ENCODE results near the gene OSTN.

DNA sequence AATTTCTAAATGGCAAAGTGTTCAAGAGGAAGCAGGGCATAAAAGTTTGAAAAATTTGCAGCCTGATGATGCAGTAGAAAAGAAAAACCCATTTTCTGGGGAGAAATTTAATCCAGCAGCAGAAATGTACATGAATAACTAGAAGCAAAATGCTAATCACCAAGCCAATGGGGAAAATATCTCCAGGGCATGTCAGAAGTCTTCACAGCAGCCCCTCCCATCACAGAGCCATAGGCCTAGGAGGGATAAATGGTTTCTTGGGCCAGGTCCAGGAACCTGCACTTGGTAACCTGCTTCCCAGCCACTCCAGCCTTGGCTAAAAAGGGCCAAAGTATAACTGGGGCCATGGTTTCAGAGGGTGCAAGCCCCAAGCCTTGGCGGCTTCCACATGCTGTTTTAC lies 22.6 kb downstream of the OSTN start:
- TF ChIP-seq, protein P1, sequence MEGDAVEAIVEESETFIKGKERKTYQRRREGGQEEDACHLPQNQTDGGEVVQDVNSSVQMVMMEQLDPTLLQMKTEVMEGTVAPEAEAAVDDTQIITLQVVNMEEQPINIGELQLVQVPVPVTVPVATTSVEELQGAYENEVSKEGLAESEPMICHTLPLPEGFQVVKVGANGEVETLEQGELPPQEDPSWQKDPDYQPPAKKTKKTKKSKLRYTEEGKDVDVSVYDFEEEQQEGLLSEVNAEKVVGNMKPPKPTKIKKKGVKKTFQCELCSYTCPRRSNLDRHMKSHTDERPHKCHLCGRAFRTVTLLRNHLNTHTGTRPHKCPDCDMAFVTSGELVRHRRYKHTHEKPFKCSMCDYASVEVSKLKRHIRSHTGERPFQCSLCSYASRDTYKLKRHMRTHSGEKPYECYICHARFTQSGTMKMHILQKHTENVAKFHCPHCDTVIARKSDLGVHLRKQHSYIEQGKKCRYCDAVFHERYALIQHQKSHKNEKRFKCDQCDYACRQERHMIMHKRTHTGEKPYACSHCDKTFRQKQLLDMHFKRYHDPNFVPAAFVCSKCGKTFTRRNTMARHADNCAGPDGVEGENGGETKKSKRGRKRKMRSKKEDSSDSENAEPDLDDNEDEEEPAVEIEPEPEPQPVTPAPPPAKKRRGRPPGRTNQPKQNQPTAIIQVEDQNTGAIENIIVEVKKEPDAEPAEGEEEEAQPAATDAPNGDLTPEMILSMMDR (IDR thresholded peaks at IDR 0.05) = no peak
- TF ChIP-seq POLR2A (IDR thresholded peaks at IDR 0.05) = no peak

Measured in tibial nerve (tissue), 3 donors.